BLaER1 (cell line): ENCODE data around the gene ANKRD34C.
A peak's percentile ranks its signal among the peaks of the same experiment; 100 is the strongest.

Experiments
- H3K27ac ChIP-seq: shearing (Covaris generic); formaldehyde crosslinking; 2 replicates; pipeline ENCODE4 v1.8.1; 2022
- H3K27me3 ChIP-seq: shearing (Covaris generic); formaldehyde crosslinking; 2 replicates; pipeline ENCODE4 v1.8.1; 2022
- H3K36me3 ChIP-seq: shearing (Covaris generic); formaldehyde crosslinking; 2 replicates; pipeline ENCODE4 v1.8.1; 2022
- H3K4me1 ChIP-seq: shearing (Covaris generic); formaldehyde crosslinking; 2 replicates; pipeline ENCODE4 v1.8.1; 2022
- H3K4me2 ChIP-seq: shearing (Covaris generic); formaldehyde crosslinking; 2 replicates; pipeline ENCODE4 v1.8.1; 2022
- H3K4me3 ChIP-seq: shearing (Covaris generic); formaldehyde crosslinking; 2 replicates; pipeline ENCODE4 v1.8.1; 2022
- H3K9ac ChIP-seq: shearing (Covaris generic); formaldehyde crosslinking; 2 replicates; pipeline ENCODE4 v1.8.1; 2022
- H3K9me3 ChIP-seq: shearing (Covaris generic); formaldehyde crosslinking; 2 replicates; pipeline ENCODE4 v1.8.1; 2022
- H4K20me1 ChIP-seq: shearing (Covaris generic); formaldehyde crosslinking; 2 replicates; pipeline ENCODE4 v1.8.1; 2022
- Cebpa-rat ChIP-seq: shearing (Covaris generic); IDR thresholded peaks from 2 replicates; pipeline ENCODE4 v1.8.1; 2022

Gene ANKRD34C

DNA sequence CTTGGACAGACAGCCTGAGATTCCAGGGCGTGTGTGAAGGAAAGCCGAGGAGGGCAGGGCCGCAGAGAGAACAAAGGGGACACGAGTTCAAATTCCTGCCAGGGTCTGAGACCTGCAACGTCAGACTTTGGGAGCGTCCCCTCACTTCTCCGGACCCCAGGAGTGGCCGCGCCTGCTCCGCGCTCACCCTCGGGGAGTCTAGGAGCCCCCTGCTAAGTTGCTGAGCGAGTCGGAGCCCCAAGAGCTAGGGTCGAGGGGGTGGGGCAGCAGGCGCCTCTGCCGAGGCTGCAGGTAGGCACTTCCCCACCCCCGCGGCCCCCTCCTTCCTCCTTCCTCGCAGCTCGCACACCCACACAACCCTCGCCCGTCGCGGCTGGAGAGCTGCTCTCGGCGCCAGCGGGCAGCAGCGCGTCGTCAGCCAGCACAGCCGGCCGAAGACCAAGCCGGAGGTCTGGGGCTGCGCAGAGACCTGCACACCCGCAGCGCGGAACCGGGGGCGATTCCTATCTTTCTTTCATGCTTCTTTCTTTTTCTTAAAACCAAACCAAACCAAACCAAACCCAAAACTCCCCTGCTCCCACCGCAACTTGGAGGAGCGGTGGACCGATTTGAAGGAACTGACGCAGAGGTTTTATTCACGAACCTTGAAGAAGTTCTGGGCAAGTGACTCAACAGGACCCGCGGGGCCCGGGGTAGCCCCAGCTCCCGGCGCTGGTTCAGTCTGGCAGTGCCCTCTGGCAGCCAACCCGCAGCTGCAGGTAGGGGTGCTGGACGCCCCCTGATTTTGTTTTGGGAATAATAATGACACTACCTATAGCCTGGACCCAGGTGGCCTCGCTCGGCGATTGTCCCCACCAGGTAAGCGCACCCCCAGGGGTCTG lies at the start of gene ANKRD34C:
ANKRD34C (plus strand) TSS at position 352 of the 881 bp plus-strand sequence. CDS start 10,563 bp downstream, outside the sequence.
- H3K4me3 ChIP-seq = no peak within 1 kb of the TSS

DNA sequence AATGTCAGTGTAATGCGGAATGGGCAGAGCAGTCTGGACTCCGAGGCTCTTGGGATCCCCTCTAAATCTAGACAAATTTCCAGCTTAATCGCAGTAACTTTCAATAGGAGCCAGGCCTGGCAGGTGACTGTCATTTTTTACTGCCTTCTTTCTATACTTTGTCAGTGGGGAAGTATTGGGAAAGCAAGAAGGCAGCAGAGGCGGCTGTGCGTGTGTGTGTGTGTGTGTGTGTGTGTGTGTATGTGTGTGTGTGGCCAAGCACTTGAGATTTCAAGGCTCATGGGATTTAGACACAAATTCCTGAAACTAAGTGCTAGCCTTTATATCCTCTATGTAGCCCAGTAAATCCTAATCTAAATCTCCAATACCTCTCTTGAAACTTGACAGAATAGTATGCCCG lies 49.3 kb upstream of the ANKRD34C start:
- no peaks in the 10 kb centered on the region for H4K20me1 ChIP-seq
- no peak for TF ChIP-seq Cebpa-rat
- H3K36me3 ChIP-seq = no peaks in the 10 kb centered on the region
- H3K4me3 ChIP-seq = no peak overlapping the region
- no peak overlapping the region for H3K4me2 ChIP-seq
- H3K27ac ChIP-seq = no peak overlapping the region
- no peak overlapping the region for H3K9ac ChIP-seq
- H3K9me3 ChIP-seq = peaks cover 17% of the 10 kb centered on the region
- no peaks in the 10 kb centered on the region for H3K4me1 ChIP-seq
- H3K27me3 ChIP-seq = no peaks in the 10 kb centered on the region

More for the DNA sequence above, at the start of gene ANKRD34C:
- Histone ChIP-seq H3K9me3 (no peaks in the 10 kb centered on the region), H3K4me1 (no peaks in the 10 kb centered on the region), H3K27me3 (peaks cover 15% of the 10 kb centered on the region; the same call in 1 of the 2 replicates), H3K36me3 (no peaks in the 10 kb centered on the region), H3K9ac (no peak within 1 kb of the TSS), H4K20me1 (peaks cover 10% of the 10 kb centered on the region; the same call in 1 of the 2 replicates), H3K4me2 (no peak within 1 kb of the TSS), H3K27ac (no peak within 1 kb of the TSS)
- no peak for TF ChIP-seq Cebpa-rat

DNA sequence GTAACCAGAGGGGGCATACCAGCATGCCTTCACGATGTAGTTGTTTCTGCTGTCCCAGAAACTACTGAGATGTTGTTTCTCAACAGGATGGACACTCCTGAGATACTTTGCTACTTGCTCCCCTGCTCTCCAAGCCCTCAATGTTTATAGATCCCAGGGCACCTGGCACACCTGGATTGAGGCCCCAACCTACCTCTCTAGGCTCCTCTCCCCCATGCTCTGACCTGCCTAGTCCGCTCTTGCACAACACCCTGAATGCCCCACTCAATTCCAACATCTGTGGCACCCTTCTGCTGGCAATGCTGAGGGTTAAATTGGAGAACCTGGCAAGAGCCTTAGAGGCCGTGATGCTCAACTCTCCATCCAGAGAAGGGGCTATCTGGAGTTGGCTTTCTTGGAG lies 42.5 kb upstream of the ANKRD34C start:
- no peak for TF ChIP-seq Cebpa-rat
- H3K27me3 ChIP-seq = no peaks in the 10 kb centered on the region

DNA sequence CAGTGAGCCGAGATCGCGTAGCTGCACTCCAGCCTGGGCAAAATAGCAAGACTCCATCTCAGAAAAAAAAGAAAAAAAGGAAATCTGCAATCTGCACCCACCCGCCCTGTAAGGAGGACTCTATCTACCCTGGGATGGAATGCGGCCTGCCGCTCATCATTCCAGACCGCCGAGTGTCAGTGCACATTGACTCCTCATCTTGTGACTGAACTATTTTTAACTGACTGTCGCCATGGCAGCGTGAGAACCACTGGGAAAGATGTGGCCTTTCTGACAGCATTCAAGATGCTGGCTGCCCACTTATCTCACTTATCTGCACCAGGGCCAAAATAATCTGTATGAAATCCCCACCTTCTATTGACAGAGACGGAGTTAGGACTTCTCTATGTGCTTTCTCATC lies 38.8 kb upstream of the ANKRD34C start:
- Histone ChIP-seq H3K9me3 (no peaks in the 10 kb centered on the region), H3K4me3 (no peak overlapping the region), H3K27ac (no peak overlapping the region), H3K9ac (no peak overlapping the region), H3K27me3 (no peaks in the 10 kb centered on the region), H4K20me1 (no peaks in the 10 kb centered on the region), H3K4me1 (no peaks in the 10 kb centered on the region), H3K36me3 (no peaks in the 10 kb centered on the region), H3K4me2 (no peak overlapping the region)
- no peak for TF ChIP-seq Cebpa-rat

More for the DNA sequence above, 42.5 kb upstream of the ANKRD34C start:
- no peaks in the 10 kb centered on the region for H3K36me3 ChIP-seq
- no peak overlapping the region for H3K4me2 ChIP-seq
- no peak overlapping the region for H3K4me3 ChIP-seq
- no peaks in the 10 kb centered on the region for H3K4me1 ChIP-seq
- H3K9me3 ChIP-seq = no peaks in the 10 kb centered on the region
- H4K20me1 ChIP-seq = no peaks in the 10 kb centered on the region
- H3K27ac ChIP-seq = no peak overlapping the region
- no peak overlapping the region for H3K9ac ChIP-seq

DNA sequence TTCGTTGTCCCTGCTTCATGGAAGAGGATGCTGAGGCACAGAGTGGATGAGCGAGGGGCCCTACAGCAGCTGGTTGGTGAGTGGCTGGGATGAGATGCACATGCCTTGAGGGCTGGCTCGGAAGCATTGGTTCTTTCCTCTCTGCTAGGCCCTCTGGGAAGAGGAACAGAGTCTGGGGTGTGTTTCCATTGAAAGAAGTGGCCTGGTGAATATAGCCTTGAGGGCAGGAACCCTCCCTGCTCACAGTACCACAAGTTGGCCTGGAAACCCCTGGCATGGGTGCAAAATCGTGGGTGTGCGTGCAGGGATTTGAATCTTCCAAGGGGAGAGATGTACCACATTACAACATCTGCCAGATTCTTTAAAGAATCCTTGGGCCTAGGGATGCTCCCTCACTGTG lies 37.6 kb upstream of the ANKRD34C start:
- Histone ChIP-seq H3K27me3 (no peaks in the 10 kb centered on the region), H3K4me3 (no peak overlapping the region), H4K20me1 (no peaks in the 10 kb centered on the region), H3K36me3 (no peaks in the 10 kb centered on the region), H3K4me1 (no peaks in the 10 kb centered on the region), H3K9ac (no peak overlapping the region), H3K9me3 (no peaks in the 10 kb centered on the region), H3K4me2 (no peak overlapping the region), H3K27ac (no peak overlapping the region)
- TF ChIP-seq Cebpa-rat = no peak

DNA sequence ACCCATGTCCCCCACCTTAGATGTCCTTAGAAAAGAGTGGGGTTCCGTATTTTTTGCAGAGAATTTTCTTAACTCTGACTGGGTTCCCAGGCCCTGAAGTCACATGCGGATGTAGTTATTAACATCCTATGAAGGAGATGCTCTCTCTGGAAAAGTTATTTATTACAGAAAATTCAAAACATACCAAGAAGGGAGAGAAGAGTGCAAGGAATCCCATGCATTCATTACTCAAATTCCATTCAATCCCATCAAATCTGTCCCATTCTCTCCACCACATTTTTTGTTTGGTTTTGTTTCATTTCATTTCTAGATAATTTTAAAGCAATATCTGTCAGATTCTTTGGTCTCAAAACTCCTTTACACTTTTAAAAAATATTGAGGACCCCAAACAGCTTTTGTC lies 34.3 kb upstream of the ANKRD34C start:
- TF ChIP-seq Cebpa-rat = no peak
- Histone ChIP-seq H3K9me3 (no peaks in the 10 kb centered on the region), H3K4me1 (no peaks in the 10 kb centered on the region), H3K9ac (no peak overlapping the region), H3K27ac (no peak overlapping the region), H3K36me3 (no peaks in the 10 kb centered on the region), H4K20me1 (no peaks in the 10 kb centered on the region), H3K4me2 (no peak overlapping the region), H3K27me3 (no peaks in the 10 kb centered on the region), H3K4me3 (no peak overlapping the region)

DNA sequence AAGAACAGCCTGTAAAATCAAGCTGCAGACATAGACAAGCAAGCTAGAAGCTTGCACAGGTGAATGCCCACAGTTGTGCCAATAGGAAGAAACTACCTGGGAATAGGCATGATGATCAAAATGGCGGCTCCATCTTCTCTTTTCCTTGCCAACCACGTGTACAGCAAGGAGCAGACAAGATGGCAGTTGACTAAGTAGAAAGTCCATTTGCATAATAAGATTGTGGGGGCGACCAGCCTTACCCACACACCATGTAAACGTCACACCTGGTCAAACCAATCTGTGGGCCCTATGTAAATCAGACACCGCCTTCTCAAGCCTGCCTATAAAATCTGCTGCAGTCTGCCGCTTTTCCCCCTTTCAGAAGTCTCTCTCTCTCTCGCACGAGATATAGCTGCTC lies 25.1 kb upstream of the ANKRD34C start:
- Histone ChIP-seq H3K36me3 (no peaks in the 10 kb centered on the region), H3K4me3 (no peak overlapping the region), H3K9me3 (peaks cover 25% of the 10 kb centered on the region), H3K4me1 (peaks cover 40% of the 10 kb centered on the region), H3K27me3 (no peaks in the 10 kb centered on the region), H3K9ac (no peak overlapping the region), H3K27ac (no peak overlapping the region), H4K20me1 (peaks cover 9% of the 10 kb centered on the region; the same call in 1 of the 2 replicates), H3K4me2 (peak overlapping the region; percentile 74; the same call in 1 of the 2 replicates)
- TF ChIP-seq Cebpa-rat = no peak

DNA sequence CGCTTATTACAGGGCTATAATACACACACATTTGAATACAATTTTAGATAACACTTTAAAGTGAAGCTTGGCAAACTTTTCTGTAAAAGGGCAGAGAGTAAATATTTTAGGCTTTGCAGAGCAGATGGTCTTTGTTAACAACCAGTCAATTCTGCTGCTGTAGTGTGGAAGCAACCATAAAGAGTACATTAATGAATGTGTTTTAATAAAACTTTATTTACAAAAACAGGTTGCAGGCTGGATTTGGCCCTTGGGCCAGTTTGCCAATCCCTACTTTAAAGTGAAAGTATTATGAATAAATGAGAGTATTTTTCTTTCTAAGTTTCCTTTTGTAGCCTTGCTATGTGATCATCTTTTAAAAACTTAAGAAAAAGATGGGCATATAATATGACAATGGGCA lies 20.7 kb upstream of the ANKRD34C start:
- Histone ChIP-seq H3K36me3 (no peaks in the 10 kb centered on the region), H3K9ac (no peak overlapping the region), H3K9me3 (peaks cover 9% of the 10 kb centered on the region), H3K4me2 (no peak overlapping the region), H3K27ac (no peak overlapping the region), H3K27me3 (no peaks in the 10 kb centered on the region), H4K20me1 (peaks cover 9% of the 10 kb centered on the region; the same call in 1 of the 2 replicates), H3K4me1 (peaks cover 40% of the 10 kb centered on the region), H3K4me3 (no peak overlapping the region)
- no peak for TF ChIP-seq Cebpa-rat

DNA sequence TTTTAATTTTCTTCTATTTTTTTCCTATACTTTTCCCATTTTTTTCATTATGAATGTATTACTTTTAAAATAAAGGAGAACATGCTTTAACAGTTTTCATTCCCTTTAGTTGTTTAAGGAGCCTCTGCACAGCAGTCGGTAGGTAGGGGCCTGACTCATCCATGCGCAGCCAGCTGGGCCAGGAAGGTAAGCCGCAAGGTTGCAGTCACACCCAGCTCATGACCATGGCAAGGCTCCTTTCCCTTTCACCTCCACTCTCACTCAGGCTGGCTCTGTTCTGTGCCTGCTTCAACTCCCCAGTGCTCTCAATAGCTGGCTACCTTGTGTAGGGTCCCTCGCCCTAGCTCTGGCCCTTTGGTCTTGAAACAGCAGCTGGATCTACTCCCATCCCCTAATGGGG lies 17.4 kb upstream of the ANKRD34C start:
- Histone ChIP-seq H3K4me1 (peaks cover 12% of the 10 kb centered on the region), H3K4me3 (no peak overlapping the region), H3K4me2 (no peak overlapping the region), H3K27ac (no peak overlapping the region), H4K20me1 (no peaks in the 10 kb centered on the region), H3K9me3 (no peaks in the 10 kb centered on the region), H3K36me3 (no peaks in the 10 kb centered on the region), H3K27me3 (no peaks in the 10 kb centered on the region), H3K9ac (no peak overlapping the region)
- no peak for TF ChIP-seq Cebpa-rat

DNA sequence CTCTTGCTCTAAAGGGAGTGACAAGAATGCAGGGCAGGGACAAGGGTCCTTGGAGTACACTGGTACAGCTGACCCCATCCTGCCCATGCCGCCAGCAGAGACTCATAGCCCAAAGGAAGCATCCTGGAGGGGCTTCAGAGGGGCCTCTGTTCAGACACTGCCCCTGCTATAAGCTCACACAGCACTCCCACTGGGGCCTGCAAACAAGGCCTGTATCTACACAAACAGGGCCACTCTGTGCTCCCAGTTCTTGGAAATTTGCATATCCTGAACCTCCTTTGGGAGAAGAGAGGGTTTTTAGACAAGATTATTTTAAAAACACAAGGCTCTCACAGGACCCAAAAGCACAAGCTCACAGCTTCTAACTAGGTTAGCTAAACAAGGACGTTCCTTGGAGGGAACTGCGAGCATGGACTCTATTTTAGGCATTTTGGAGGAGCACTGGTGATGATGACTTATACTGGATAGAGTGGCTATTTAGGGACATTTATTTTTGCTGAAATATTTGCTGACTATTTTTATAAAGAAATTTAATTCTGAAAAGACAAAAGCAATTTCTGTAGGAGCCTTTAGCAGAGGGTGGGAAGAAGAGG lies 16.4 kb upstream of the ANKRD34C start:
- TF ChIP-seq Cebpa-rat = no peak
- H3K27me3 ChIP-seq = no peaks in the 10 kb centered on the region
- no peaks in the 10 kb centered on the region for H3K36me3 ChIP-seq
- no peak overlapping the region for H3K27ac ChIP-seq
- H3K4me1 ChIP-seq = peaks cover 3% of the 10 kb centered on the region; the same call in 1 of the 2 replicates
- H4K20me1 ChIP-seq = no peaks in the 10 kb centered on the region
- H3K9me3 ChIP-seq = no peaks in the 10 kb centered on the region
- no peak overlapping the region for H3K9ac ChIP-seq
- no peak overlapping the region for H3K4me2 ChIP-seq
- no peak overlapping the region for H3K4me3 ChIP-seq
